ENCODE results near the gene RAB17.

The RAB17 gene, protein sequence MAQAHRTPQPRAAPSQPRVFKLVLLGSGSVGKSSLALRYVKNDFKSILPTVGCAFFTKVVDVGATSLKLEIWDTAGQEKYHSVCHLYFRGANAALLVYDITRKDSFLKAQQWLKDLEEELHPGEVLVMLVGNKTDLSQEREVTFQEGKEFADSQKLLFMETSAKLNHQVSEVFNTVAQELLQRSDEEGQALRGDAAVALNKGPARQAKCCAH

DNA sequence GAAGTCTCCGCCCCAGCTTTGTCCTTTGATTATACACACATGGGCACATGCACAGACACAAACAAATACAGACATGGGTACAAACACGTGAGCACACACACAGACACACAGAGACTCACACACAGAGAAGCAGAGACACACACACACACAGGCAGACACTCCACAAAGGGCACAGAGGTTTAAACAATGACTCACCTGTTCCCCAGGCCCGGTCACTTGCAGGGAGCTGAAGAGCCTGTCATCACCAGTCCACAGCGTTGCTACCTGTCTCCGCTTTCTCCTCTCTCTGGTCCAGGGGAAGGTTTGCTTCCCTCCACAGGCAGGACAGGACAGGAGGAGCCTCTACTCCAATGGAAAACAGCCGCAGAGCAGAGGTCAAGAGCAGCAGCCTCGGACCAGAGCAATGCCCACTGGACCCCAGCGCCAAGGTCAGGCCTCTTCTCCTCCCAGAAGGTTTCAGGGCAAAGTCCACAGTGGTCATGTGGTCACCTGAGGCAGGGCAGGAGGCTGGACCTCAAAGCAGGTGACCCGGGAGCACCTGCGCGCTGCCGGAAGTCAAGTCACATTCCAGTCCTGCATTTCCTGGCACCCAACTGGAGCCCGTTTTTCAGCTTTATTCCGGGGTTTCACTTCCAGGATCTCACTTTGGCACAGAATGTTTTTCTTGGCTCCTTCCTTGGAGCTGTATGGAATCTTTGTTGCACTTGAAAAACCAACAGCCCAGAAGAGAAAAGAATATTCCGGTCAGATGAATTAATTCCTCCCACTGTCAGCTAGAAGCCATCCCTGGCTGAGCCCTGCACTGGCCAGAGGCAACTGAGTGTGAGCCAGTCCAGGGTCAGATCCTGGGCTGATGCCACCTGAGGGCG is at the start of gene RAB17:
Gene RAB17 (minus strand): TSS at position 463 of the 869 bp plus-strand sequence. CDS start 4,580 bp downstream, outside the sequence.
- peak within 1 kb of the TSS; percentile 66 for H3K4me3 ChIP-seq (ENCODE audit: low read depth, low read length)

DNA sequence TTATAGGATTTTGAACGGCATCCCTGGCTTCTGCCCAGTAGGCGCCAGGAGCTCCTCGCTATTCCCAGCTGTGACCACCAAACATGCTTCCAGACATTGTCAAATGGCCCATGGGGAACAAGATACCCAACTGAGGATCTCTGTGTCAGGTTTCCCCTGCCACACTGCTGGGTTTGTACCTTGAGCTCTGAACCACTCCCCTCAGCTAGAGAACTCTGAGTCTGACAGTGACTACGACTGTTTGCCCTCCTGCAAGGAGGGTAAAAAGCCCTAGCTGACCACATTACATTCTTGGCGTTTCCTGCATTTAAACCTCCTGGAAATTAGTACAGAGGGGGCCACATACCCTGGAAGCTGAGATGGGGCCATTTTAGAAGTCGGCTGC is 49.3 kb upstream of the RAB17 start:
- H3K4me3 ChIP-seq (ENCODE audit: low read depth, low read length): no peak overlapping the region

DNA sequence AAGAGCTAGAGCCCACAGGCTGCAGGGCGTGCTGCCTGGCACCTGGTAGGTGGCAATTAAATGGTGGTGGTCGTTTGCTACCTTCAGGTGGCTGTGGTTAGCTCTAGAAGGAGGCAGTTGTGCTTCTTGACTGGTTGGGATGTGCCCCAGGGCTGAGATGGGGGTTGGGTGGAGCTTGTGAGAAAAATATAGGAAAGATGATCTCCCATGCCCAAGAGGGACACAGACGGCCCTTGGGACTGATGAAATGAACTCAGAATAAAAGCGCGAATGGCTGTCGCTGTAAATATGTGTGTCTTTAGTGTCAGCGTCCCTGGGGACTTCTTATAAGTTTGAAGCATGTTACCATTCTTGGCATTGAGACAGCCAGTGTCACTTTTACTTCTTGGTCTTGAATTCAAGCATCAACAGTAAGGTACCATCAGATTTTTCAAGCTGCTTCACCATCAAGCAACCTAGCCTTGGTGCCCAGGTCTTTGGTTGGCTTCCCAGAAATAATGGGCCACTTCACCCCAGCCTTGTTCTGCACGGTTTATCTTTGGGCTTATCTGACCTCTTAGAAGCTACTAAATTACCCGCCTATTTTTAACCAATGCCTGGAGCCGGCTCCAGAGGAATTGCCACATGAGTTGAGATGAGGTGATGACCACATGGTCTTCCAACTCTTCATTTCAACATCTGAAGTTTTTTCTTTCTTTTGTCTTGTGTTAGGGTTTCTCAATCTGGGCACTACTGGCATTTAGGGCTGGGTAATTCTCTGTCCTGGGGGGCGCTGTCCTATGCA is 48.7 kb upstream of the RAB17 start:
- H3K4me3 ChIP-seq (ENCODE audit: low read depth, low read length): no peak overlapping the region

DNA sequence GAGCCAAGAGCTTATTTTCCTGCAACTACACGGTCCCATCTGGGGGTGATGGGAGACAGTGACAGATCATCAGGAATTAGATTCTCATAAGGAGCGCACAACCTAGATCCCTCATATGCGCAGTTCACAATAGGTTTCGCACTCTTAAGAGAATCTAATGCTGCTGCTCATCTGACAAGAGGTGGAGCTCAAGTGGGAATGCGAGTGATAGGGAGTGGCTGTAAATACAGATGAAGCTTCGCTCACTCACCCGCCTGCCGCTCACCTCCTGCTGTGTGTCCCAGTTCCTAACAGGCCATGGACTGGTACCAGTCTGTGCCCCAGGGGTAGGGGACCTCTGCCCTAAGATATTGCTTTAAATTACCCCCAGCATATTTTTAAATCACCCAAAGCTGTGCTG is 47.6 kb upstream of the RAB17 start:
- no peak overlapping the region for H3K4me3 ChIP-seq (ENCODE audit: low read depth, low read length)

DNA sequence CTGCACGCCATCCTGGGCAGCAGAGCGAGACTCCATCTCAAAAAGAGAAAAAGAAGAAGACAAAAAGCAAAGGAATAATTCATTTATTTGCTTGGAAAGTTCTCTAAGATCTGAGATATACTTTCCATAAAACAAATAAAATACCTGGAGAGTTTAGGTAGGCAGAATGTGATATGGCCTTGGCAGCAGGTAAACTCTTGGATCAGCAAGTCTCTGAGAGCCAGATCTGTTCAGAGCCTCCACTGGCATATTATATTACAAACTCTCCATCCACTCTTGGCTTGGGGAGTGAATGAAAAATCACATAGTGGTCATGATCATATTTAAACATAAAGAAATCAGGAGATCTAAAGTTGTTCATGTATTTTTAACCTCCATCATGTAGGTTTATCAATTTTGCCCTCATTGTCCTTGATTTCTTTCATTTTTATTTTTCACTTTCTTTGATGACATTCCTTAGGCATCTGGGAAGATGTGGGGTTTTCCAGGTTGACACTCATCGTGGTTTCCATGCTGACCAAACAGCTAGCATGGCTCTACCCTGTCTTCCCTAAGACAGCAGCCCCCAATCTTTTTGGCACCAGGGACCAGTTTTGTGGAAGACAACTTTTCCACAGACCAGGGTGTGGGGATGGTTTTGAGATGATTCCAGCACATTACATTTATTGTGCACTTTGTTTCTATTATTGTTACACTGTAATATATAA is 47.0 kb upstream of the RAB17 start:
- no peak overlapping the region for H3K4me3 ChIP-seq (ENCODE audit: low read depth, low read length)

DNA sequence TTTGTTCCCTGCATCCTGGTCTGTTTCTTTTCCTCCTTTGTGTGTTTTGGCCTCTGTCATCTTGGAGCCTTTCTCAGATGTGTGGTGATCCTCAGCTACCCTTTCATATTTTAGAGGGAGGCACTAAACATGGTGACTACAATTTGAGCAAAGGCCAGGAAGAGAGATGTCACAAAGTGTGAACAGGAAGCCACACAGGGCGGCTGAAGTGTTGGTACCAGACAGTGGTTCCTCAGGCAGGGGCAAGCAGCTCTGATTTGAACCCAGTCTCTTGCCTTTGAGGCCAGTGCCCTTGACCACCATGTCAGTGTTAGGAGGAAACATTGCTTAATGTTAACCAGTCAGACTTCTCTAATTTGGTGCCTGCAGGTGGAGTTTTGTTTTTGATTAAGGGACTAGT is 46.0 kb upstream of the RAB17 start:
- no peak overlapping the region for H3K4me3 ChIP-seq (ENCODE audit: low read depth, low read length)

DNA sequence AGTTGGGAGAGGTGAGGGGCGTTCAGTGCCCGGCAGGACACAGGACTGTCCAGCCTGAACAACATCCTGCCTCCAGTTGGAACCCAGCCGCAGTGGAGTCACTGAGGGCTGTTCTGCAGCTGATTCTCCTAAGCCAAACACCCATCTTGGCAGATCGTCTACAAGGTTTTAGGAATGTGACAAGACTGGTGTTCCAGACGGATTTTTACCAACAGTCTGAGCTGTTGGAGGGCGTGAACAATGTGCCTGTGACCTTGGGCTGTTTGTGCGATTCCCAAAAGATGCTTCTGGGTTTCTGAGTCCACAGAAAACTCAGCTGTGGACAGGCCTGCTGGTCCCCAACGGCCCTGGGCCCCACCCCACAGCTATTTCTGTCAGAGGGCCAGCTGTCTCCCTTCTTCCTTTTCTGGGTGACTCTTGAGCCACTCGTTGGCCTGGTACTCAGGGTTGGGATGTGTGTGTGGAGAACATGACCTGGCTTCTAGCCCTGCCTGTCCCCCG is 42.6 kb upstream of the RAB17 start:
- H3K4me3 ChIP-seq (ENCODE audit: low read depth, low read length): no peak overlapping the region

DNA sequence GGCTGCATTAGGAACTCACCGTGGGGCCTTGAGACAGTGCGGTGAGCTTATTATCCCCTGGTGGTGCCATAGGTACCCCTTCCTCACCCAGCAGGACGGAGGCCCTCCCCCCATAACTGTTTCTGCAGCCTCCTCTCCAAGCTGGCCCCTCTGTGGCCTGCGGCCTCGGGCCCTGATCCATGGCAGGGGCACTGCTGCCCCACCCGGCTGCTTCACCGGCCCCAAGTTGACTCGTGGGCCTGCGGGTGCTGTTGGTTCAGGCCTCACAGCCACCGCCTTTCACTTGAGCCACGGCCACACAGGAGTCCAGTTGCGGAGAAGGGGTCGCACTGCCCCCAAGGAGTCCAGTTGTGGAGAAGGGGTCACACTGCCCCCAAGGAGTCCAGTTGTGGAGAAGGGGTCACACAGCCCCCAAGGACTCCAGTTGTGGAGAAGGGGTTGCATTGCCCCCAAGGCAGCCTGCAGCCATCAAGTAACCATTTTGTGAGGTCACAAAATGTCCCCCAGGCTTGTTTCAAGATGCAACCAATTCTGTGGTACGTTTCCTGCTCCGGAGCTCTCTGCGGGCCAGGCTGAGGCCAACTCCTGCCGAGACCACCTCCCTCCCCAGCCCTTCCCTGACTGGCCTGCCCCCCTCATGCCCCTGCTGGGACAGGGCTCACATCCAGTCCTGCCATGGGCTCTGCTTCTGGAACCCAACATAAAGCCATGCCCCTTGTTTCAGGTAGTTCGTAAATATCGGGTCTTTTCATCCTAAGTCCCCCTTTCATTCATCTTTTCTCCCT is 41.5 kb upstream of the RAB17 start:
- H3K4me3 ChIP-seq (ENCODE audit: low read depth, low read length): no peak overlapping the region

DNA sequence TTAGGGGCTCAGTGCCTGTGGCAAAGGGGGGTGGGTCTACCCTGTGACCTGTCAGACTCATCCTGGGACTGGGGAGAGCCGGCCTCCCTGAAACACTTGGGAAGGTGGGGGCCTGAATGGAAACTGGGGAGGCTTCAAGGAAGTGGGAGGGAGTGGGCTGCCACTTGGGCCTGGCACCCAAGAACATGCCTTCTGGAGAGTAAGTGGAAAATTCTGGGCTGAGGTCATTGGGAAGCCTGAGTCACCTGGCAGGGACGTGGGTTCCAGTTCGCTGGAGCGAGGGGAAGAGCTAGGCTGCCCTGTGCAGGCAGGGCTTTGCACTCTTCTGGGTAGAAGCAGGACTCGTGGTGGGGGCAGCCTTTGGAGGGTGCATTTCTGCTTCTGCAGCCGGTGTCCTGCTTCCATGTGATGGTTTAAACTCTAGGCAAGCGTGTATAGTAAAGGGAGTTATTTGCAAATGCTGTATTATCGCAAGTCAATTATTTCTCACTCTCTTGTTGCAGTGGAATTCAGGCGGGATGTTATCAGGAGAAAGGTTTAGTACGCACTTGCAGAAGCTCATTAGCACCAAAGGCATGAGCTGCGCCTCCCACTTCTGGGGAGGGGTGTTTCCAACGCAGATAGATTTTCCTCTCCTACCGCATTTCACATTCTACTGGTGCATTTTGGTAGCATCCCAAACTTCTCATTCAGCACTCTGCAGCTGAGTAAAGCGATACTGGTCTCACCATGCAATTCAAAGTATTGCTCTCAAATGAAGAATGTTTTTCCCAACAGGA is 40.7 kb upstream of the RAB17 start:
- no peak overlapping the region for H3K4me3 ChIP-seq (ENCODE audit: low read depth, low read length)

DNA sequence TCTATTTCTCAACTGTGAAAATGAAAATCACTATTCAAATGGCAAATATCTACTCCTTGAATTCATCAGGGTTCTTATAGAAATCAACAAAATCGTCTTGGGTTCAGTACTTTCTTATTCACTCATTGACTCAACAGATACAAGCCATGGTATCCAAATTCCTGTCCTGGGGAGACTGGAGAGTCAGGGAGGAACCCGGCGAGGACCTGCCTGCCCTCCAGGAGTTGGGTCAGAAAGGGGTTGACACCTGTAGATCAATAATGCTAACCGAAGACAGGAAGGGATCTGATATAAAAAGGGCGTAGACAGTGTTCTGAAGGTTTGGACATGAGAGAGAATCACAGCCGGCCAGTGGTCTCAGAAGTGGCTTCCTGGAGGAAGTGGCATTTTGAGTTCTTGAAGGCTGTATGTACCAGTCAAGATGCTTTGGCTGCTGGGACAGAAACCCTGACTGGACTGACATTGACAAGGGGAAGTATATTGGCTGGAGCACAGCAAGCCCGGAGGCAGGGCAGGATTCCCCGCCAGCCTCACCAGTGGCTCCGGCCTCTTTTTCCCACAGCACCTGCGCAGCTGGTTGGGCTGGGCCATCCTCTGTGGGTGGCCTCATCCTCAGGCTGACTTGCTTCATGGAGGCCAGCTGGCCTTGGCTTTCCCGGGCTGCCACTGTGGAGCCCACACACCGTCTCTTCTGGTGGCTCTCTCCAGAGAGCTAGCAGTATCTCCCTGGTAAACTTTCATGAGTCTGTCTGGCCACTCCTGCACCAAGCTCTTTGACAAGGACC is 39.9 kb upstream of the RAB17 start:
- no peak overlapping the region for H3K4me3 ChIP-seq (ENCODE audit: low read depth, low read length)

DNA sequence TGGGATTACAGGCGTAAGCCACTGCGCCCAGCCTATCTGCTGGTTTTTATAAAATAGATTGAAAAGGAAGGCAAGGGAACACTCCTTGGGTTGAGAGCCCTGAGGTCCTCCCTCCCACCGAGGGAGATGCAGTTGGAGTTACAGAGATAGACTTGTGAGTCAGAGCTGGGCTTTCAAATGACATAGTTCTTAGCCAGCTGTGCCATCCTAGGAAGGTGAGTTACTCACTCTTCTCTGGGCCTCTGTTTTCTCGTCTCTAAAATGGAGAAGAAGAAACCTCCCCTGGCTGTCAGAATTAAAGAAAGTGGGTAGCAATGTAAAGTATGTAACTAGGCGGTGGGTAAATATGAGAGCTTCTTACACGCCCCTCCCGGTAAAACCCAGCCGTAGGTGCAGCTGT is 39.2 kb upstream of the RAB17 start:
- H3K4me3 ChIP-seq (ENCODE audit: low read depth, low read length): no peak overlapping the region

DNA sequence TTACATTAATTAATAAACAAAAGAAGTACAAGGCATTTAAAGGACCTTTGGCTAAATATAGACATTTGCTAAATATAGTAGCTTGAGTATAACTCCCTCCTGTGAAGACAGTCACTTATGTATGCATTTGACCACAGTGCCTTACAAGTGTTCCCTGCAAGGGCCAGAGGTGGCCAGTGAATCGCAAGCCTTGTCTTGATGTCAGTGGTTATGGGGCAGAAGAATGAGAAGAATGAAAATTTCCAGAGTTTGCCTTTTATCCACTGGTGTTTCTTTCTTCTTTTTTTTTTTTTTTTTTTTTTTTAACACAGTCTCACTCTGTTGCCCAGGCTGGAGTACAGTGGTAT is 38.6 kb upstream of the RAB17 start:
- no peak overlapping the region for H3K4me3 ChIP-seq (ENCODE audit: low read depth, low read length)

DNA sequence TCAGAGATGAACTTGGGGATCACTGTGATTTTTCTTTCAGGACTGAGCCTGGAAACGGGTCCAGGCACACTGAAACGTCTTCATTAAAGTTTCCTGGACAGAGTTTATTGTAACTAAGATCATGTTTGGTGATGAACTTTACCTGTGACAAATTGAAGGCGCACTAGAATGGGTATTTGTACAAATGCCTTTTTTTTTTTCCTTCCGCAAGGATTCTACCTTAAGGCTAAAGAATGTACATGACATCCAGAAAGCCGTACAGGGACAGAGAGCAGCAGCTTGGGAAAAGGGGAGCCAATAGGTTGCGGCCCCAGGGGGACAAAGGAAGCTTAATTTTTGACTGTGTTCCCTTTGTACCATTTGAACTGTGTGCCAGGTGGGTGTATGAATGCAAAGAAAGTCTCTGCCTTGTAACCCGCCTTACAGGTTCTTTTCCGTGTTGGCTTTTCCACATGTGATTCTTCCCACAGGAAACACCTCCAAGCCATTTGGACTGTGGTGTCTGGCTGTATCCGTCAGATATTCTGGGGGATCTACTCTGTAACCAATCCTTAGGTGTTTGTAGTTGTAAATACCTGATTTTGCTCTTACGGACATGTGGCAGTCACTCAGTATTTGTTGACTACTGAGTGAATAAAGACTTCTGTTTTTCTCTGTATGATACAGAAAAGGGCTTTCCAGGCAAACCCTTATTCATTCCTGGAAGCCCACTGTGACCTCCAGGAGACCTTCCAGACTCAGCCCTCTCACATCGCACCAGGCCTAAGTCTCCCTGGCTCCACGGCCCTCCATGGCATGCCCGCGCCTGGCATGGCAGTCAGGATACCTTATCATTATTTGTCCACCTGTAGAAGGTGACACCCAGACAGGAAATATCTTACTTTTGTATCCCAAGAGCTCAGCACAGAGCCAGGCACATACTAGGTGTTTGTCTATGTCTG is 38.0 kb upstream of the RAB17 start:
- H3K4me3 ChIP-seq (ENCODE audit: low read depth, low read length): peak overlapping the region; percentile 50

DNA sequence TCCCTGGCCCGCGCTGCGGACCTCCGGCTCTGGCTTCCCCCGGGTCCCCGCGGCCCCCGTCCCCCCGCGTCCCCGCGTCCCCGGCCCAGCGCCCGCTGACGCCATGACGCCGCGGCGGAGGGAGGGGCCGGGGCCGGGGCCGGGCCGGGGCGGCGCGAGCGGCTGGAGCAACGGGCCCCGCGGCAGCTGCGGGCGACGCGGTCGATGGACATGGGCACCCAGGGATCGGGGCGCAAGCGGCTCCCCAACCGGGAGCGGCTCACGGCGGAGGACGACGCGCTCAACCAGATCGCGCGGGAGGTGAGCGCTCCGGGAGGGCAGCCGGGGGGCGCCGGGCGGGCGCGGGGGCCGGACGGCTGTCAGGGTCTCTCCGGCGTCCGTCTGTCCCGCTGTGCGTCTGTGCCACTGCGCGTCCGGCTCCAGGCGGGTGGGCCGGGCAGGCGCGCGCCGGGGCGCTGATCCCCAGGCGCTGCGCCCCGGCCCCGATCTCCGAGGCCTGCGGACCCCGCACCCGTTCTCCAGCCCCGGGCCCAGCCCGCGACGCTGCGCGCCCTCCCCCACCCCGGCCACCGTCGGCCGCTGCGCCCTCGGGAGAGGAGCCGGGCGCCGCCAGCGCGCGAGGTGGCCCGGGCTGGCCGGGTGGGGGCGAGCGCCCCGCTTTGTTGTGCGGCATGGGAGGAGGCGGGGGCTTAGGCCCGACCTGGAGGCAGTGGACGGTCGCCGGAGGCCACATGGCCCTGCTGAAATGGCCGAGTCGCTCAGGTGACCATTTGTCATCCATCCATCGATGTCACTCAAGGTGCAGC is 37.1 kb upstream of the RAB17 start, which contains the start of gene LRRFIP1:
Gene LRRFIP1 (plus strand): TSS at position 147 of the 806 bp plus-strand sequence. CDS start 58 bp downstream, at position 205.
- H3K4me3 ChIP-seq (ENCODE audit: low read depth, low read length): peak within 1 kb of the TSS; percentile 50

DNA sequence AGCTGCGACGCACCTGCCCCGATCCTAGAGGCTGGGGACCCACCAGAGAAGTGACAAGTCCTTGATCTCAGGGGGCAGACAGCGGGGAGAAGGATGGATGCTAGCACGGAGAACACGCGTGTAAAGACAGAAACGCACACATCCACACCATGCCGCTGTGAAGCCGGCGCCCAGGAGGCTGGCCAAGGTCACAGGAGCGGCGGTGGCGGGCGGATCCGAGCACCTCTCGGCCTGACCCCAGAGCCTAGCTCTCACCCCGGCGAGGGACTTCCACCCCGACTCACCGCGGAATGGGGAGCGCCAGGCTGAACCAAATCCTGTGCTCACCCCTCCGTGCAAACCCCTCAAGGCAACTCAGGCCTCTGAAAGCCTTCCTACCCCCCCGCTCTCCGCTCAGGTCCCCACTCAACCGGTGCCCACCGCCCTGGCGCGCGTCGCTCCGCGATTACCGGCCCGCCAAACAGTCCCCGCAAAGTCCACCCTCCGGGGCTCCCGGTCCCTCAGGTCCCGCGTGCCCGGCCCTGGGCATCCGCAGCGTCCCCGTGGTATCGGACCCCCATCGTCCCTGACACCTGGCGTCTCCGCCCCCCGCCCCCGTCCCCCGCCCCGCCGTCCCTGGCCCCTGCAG is 36.4 kb upstream of the RAB17 start:
- peak overlapping the region; percentile 27 for H3K4me3 ChIP-seq (ENCODE audit: low read depth, low read length)

DNA sequence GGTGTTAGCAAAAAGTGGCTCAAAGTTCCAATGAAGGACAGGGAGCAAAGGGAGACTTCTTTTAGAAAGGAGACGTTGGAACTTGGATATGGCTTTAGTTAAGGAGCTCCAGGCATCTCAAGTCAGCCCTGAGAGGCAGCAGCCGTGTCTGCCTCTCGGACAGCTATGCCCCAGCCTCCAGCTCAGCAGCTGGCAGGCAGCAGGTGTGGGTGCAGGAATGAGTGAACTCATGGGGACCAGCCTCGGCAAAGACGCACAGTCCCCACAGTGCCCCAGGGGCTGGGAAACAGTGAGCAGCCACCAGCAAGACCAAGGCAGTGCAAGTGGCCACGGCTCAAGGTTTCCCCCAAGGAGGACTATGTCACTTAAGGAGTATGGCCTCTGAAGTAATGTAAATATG is 35.2 kb upstream of the RAB17 start:
- no peak overlapping the region for H3K4me3 ChIP-seq (ENCODE audit: low read depth, low read length)

All from iPS-11a (cell line).